IgD-negative memory B cell (primary cell): ENCODE measurements around the gene CD300A. TPM values are rescaled to one million over a fixed set of nuclear protein-coding genes. Genes with fewer than 3 reads are reported as not detected.

Experiments
- H3K27ac Mint-ChIP-seq, 3 donors: one replicate each; pipeline ENCODE4 v1.8.0; 2020 to 2022; ENCODE audit warnings: mild to moderate bottlenecking in 3 of 3, mixed read lengths in 3 of 3, moderate library complexity in 1 of 3
- H3K27me3 Mint-ChIP-seq: one replicate; pipeline ENCODE4 v1.8.0; 2021; ENCODE audit warnings: mixed read lengths
- H3K36me3 Mint-ChIP-seq: one replicate; pipeline ENCODE4 v1.8.0; 2020; ENCODE audit warnings: mild to moderate bottlenecking, mixed read lengths
- H3K4me1 Mint-ChIP-seq, 3 donors: one replicate each; pipeline ENCODE4 v1.8.0; 2020 to 2022; ENCODE audit warnings: mixed read lengths in 3 of 3, mild to moderate bottlenecking in 1 of 3
- H3K4me3 Mint-ChIP-seq, 4 donors: one replicate each; pipeline ENCODE4 v1.8.0; 2020 to 2022; ENCODE audit warnings: mild to moderate bottlenecking in 4 of 4, mixed read lengths in 4 of 4, moderate library complexity in 3 of 4
- H3K9me3 Mint-ChIP-seq, 3 donors: one replicate each; pipeline ENCODE4 v1.8.0; 2020 to 2021; ENCODE audit warnings: mixed read lengths in 3 of 3, mild to moderate bottlenecking in 1 of 3
- polyA plus RNA-seq: library from polyadenylated mRNA; unstranded; fragments of 300-500 nt; fragmentation: Illumina TruSeq; gene quantifications from one replicate; pipeline ENCODE4 v1.2.3, GENCODE V29; 2021

The CD300A gene
- polyA plus RNA-seq, 1 donor from 2014 or later = 28.0 TPM

DNA sequence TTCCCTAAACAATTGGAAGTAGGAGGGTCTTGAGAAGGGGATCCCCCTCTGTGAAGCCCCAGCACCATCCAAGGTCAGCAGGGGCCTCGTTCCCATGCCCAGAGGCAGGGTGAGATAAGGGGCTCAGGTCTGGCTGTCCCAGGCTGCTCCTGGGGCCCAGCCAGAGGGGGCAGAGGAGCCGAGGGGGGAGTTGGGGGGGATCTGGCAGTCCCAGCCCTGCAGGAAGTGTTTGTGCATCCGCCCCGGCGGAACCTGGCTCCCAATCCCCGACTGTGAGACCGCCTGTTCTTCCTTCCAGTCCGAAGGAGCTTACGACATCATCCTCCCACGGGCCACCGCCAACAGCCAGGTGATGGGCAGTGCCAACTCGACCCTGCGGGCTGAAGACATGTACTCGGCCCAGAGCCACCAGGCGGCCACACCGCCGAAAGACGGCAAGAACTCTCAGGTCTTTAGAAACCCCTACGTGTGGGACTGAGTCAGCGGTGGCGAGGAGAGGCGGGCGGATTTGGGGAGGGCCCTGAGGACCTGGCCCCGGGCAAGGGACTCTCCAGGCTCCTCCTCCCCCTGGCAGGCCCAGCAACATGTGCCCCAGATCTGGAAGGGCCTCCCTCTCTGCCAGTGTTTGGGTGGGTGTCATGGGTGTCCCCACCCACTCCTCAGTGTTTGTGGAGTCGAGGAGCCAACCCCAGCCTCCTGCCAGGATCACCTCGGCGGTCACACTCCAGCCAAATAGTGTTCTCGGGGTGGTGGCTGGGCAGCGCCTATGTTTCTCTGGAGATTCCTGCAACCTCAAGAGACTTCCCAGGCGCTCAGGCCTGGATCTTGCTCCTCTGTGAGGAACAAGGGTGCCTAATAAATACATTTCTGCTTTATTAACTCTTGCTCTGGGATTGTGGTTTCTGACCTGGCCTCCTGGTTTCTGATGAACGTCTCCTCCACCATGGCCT lies 19.6 kb upstream of the CD300A start:
- no peak overlapping the region for H3K27ac Mint-ChIP-seq
- H3K4me1 Mint-ChIP-seq = peaks cover 5 to 7% (median 6%) of the 10 kb centered on the region in 3 donors
- no peaks in the 10 kb centered on the region for H3K9me3 Mint-ChIP-seq
- no peaks in the 10 kb centered on the region for H3K36me3 Mint-ChIP-seq
- H3K27me3 Mint-ChIP-seq = peaks cover 11% of the 10 kb centered on the region
- peak overlapping the region in 1 of 4 donors; percentile 18 for H3K4me3 Mint-ChIP-seq

DNA sequence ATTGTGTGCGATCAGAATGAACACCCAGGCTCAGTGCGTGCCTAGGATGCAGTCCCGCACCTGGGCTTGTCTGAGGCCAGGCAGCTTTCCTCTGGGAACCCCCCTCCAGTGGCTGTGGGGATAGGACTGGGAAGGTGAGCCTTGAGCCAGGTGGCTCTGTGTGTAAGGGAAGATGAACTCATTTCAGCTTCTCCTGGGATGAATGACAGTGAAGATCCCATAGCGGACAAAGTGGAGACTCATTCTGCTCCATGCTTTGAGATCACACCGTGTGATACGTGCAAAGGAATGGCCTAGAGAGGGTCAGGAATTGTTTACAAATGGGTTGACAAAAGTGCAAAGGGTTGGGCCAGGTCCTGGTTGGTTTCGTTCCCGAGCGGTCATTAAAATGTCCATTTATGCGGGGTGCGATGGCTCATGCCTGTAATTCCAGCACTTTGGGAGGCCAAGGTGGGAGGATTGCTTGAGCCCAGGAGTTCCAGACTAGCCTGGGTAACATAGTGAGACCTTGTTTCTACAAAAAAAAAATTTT lies 18.7 kb upstream of the CD300A start:
- Mint-ChIP-seq H3K4me1 (peaks cover 3 to 5% (median 4%) of the 10 kb centered on the region in 3 donors), H3K27ac (no peak overlapping the region), H3K4me3 (no peak overlapping the region), H3K36me3 (no peaks in the 10 kb centered on the region), H3K27me3 (peaks cover 14% of the 10 kb centered on the region), H3K9me3 (no peaks in the 10 kb centered on the region)

GRCh38 chr17:74448756-74449155 lies 17.7 kb upstream of the CD300A start:
- Mint-ChIP-seq H3K4me1 (no peaks in the 10 kb centered on the region), H3K27ac (no peak overlapping the region), H3K27me3 (peaks cover 17% of the 10 kb centered on the region), H3K36me3 (no peaks in the 10 kb centered on the region), H3K9me3 (no peaks in the 10 kb centered on the region), H3K4me3 (peak overlapping the region in 1 of 4 donors; percentile 39)

DNA sequence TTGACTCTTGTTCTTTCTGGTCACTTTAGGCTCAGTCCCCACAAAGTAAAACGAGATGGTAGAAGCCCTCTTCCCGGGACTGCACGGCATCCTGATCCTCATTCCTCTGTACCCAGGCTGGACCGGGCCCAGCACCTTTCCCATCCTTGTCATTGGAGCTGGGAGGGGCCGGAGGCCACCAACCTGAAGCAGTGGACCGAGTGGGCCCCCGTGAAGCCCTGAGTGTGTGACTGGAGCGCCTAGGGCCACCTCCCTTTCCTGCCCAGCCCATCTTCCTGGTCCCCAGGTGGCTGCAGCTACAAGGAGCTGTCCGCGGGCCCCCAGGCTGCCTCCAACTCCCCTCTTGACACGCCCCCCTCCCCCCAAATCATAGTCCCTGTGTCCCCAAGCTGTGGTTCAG lies 17.1 kb upstream of the CD300A start:
- H3K36me3 Mint-ChIP-seq = no peaks in the 10 kb centered on the region
- peaks cover 0 to under 1% (median 0%) of the 10 kb centered on the region in 3 donors for H3K4me1 Mint-ChIP-seq
- H3K27ac Mint-ChIP-seq = no peak overlapping the region
- H3K27me3 Mint-ChIP-seq = peaks cover 17% of the 10 kb centered on the region
- H3K4me3 Mint-ChIP-seq = no peak overlapping the region
- H3K9me3 Mint-ChIP-seq = no peaks in the 10 kb centered on the region

GRCh38 chr17:74449773-74450172 lies 16.7 kb upstream of the CD300A start:
- no peak overlapping the region for H3K4me3 Mint-ChIP-seq

DNA sequence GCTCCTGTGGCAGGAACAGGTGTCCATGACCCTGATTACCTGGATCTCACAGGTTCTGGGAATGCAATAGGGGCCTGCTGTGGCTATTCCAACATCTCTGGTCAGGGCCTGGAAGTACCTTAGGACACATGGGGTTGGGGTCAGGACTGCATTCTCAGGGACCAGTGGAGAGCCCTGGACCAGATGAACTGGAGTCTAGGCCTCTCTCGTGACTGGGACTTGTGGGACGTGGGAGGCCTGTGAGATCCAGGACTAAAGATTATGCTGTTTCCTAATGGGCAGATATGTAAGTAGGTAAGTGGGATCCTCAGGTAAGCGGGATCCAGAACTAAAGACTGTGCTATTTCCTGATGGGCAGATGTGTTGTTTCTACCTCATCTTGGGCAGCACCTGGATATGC lies 16.2 kb upstream of the CD300A start:
- Mint-ChIP-seq H3K4me1 (peaks cover 0 to 5% (median 0%) of the 10 kb centered on the region in 3 donors), H3K27me3 (peaks cover 17% of the 10 kb centered on the region), H3K9me3 (no peaks in the 10 kb centered on the region), H3K36me3 (no peaks in the 10 kb centered on the region), H3K4me3 (no peak overlapping the region), H3K27ac (peak overlapping the region in 1 of 3 donors; percentile 35)

More at GRCh38 chr17:74449773-74450172, 16.7 kb upstream of the CD300A start:
- peaks cover 0 to 2% (median 0%) of the 10 kb centered on the region in 3 donors for H3K4me1 Mint-ChIP-seq
- H3K36me3 Mint-ChIP-seq = no peaks in the 10 kb centered on the region
- H3K27me3 Mint-ChIP-seq = peaks cover 17% of the 10 kb centered on the region
- no peak overlapping the region for H3K27ac Mint-ChIP-seq
- H3K9me3 Mint-ChIP-seq = no peaks in the 10 kb centered on the region

GRCh38 chr17:74450925-74451403 lies 15.5 kb upstream of the CD300A start:
- Mint-ChIP-seq H3K27me3 (peaks cover 17% of the 10 kb centered on the region), H3K4me1 (peaks cover 3 to 7% (median 4%) of the 10 kb centered on the region in 3 donors), H3K36me3 (no peaks in the 10 kb centered on the region), H3K4me3 (no peak overlapping the region), H3K27ac (peak overlapping the region in 1 of 3 donors; percentile 35), H3K9me3 (no peaks in the 10 kb centered on the region)

DNA sequence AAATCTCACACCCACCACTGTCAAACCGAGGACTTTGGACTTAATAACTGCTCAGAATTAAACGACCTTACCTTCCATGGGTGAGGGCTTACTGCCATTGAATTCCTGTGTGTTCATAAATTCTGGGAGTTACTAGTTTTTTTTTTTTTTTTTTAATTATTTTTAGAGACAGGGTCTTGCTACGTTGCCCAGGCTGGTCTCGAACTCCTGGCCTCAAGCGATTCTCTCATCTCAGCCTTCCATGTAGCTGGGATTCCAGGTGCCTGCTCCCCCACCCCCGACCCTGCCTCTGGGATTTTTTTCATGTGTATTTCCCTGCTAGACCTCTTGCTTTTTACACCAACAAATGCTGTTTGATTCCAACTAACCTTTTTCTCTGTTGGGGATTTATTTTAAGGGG lies 14.9 kb upstream of the CD300A start:
- Mint-ChIP-seq H3K27me3 (peaks cover 15% of the 10 kb centered on the region), H3K4me3 (no peak overlapping the region), H3K27ac (no peak overlapping the region), H3K4me1 (peaks cover 3 to 9% (median 7%) of the 10 kb centered on the region in 3 donors), H3K9me3 (no peaks in the 10 kb centered on the region), H3K36me3 (no peaks in the 10 kb centered on the region)

GRCh38 chr17:74452033-74452840 lies 14.2 kb upstream of the CD300A start:
- Mint-ChIP-seq H3K27ac (peak overlapping the region in 1 of 3 donors; percentile 77), H3K36me3 (no peaks in the 10 kb centered on the region), H3K4me3 (peak overlapping the region in 2 of 4 donors; percentile 42 to 47), H3K9me3 (no peaks in the 10 kb centered on the region), H3K27me3 (peaks cover 10% of the 10 kb centered on the region), H3K4me1 (peaks cover 3 to 12% (median 7%) of the 10 kb centered on the region in 3 donors)

GRCh38 chr17:74452841-74453661 lies 13.4 kb upstream of the CD300A start:
- Mint-ChIP-seq H3K27ac (peak overlapping the region in 1 of 3 donors; percentile 41), H3K27me3 (peaks cover 13% of the 10 kb centered on the region), H3K4me1 (peaks cover 6 to 13% (median 11%) of the 10 kb centered on the region in 3 donors), H3K4me3 (peak overlapping the region in 3 of 4 donors; percentile 25 to 73 (median 72)), H3K9me3 (no peaks in the 10 kb centered on the region), H3K36me3 (no peaks in the 10 kb centered on the region)

DNA sequence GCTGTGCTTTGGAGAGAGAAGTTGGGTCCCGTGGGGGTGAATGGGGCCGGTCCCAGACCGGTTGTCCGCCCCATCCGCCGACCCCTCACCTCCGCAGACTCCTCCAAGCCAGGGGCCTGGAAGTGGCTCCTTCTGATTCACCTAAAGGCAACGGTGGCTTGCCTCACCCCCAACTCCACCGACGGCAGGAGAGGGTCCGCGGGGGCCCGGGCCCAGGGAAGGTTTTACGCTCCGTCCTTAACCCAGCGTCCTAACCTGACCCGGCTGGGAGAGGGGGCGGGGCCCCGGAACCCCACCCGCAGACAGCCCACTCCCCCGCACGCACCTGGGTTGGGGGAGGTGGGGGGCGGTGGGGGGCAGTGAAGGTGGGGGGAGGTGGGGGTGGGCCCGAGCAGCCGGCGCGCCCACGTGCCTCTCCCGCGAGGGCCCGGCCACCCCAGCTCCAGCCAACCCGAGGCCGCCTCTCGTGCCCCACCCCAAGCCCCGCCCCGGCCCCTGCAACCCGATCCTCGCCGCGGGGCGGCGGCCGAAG lies 12.7 kb upstream of the CD300A start:
- Mint-ChIP-seq H3K27ac (no peak overlapping the region), H3K9me3 (no peaks in the 10 kb centered on the region), H3K4me1 (peaks cover 6 to 13% (median 11%) of the 10 kb centered on the region in 3 donors), H3K4me3 (peak overlapping the region in 1 of 4 donors; percentile 25), H3K36me3 (no peaks in the 10 kb centered on the region), H3K27me3 (peaks cover 13% of the 10 kb centered on the region)

- Mint-ChIP-seq H3K4me3 (peak overlapping the region in 2 of 4 donors; percentile 54 to 72), H3K27ac (no peak overlapping the region), H3K9me3 (no peaks in the 10 kb centered on the region)
Observed at GRCh38 chr17:74454197-74455024, 12.0 kb upstream of the CD300A start.

DNA sequence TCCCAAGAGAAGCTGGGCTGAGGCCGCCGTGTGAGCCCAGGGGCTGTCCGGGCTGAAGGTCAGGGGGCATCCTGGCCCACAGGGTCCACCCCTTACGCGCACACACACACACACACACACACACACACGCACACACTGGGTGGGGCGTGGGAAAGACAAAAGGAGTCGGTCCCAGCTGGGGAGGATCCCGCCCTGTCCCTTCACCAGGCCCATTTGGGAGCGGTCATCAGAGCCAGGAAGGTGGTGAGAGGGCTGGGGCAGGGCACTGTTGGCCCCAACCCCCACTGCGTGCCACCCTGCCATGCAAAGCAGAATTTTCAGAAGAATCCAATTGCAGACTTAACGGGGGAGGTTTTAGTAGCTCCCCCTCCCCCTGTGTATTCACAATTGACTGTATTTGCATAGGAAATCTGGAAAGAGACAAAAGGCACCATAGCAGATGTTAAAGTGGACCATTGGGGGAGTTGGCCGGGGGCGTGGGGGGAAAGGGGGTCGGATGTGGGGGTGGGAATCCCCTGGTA lies 11.3 kb upstream of the CD300A start:
- Mint-ChIP-seq H3K27ac (peak overlapping the region in 1 of 3 donors; percentile 59), H3K36me3 (no peaks in the 10 kb centered on the region), H3K9me3 (no peaks in the 10 kb centered on the region), H3K4me1 (peaks cover 6 to 13% (median 11%) of the 10 kb centered on the region in 3 donors), H3K4me3 (no peak overlapping the region), H3K27me3 (peaks cover 13% of the 10 kb centered on the region)

More at GRCh38 chr17:74454197-74455024, 12.0 kb upstream of the CD300A start:
- H3K27me3 Mint-ChIP-seq = peaks cover 13% of the 10 kb centered on the region
- no peaks in the 10 kb centered on the region for H3K36me3 Mint-ChIP-seq
- H3K4me1 Mint-ChIP-seq = peaks cover 6 to 13% (median 11%) of the 10 kb centered on the region in 3 donors
